GM18502 (cell line): ENCODE measurements around the gene USP35.

Experiments
- ATAC-seq: cut with Tn5 transposase; IDR thresholded peaks from one replicate; pipeline ENCODE4 v1.9.1; 2021; ENCODE audit warnings: mild to moderate bottlenecking; ENCODE audit not compliant: unreplicated experiment, poor library complexity

Gene USP35

GRCh38 chr11:78195917-78196560, 7.3 kb downstream of the USP35 start:
- no peak for ATAC-seq

DNA sequence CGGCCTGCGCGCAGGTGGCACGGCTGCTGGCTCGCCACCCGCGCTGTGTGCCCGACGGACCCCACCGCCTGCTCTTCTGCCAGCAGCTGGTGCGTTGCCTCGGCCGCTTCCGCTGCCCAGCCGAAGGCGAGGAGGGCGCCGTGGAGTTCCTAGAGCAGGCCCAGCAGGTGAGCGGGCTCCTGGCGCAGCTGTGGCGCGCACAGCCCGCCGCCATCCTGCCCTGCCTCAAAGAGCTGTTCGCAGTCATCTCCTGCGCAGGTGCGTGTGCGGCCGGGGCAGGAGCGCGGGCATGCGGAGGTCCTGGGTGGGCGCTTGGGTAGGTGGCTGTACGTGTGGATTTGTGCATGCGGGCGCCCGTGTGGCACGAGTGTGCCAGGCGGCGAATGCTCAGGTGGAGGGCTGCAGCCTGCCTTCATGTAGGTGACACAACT, 8.0 kb downstream of the USP35 start:
- no peak for ATAC-seq

GRCh38 chr11:78197816-78198215, 9.1 kb downstream of the USP35 start:
- ATAC-seq: no peak

- ATAC-seq: no peak
Measured at GRCh38 chr11:78199015-78199652, 10.4 kb downstream of the USP35 start.

- ATAC-seq: no peak
Measured at GRCh38 chr11:78199653-78200015, 10.9 kb downstream of the USP35 start.

DNA sequence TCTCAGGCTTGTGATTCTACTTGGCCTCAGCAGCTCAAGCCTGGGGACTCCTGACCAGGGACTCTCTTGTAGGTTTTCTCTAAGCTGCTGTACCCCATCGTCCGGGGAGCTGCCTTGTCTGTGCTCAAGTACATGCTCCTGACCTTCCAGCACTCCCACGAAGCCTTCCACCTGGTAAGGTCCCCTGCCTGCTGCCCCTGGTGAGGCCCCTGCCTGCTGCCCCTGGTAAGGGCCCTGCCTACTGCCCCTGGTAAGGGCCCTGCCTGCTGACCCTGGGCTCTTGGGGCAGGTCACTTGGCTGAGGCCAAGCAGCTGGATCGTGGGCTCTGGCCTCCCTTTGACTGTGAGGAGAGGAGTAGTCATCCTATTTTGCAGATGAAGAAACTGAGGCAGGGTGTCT, 11.3 kb downstream of the USP35 start:
- no peak for ATAC-seq

- no peak for ATAC-seq
Measured at GRCh38 chr11:78200553-78200952, 11.8 kb downstream of the USP35 start.

- ATAC-seq: no peak
Measured at GRCh38 chr11:78201096-78201818, 12.5 kb downstream of the USP35 start.

DNA sequence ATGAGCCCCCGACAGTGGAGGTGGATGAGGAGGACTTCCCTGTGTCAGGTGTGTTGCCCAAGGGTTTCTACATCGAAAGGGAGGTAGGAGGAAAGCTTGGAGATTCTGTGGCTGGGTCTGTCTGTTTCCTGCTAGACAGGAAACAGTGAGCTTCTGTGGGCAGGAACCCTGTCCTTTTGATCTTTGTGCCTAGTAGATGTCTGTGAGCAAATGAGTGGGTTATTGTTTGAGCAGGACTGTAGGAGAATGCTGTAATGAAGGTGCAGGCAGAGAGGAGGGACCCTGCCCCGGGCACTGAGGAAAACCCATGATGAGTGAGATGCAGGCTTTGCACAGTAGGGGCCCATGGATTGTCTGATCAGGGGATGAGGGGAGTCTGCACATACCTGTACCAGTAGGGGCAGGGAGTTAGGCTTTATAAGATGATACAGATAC, 14.0 kb downstream of the USP35 start:
- ATAC-seq: no peak

- ATAC-seq: no peak
Measured at GRCh38 chr11:78203184-78203583, 14.5 kb downstream of the USP35 start.

- ATAC-seq: no peak
Measured at GRCh38 chr11:78205256-78205655, 16.5 kb downstream of the USP35 start.

GRCh38 chr11:78205691-78206090, 17.0 kb downstream of the USP35 start:
- no peak for ATAC-seq

GRCh38 chr11:78207532-78208256, 19.0 kb downstream of the USP35 start:
- ATAC-seq: no peak

DNA sequence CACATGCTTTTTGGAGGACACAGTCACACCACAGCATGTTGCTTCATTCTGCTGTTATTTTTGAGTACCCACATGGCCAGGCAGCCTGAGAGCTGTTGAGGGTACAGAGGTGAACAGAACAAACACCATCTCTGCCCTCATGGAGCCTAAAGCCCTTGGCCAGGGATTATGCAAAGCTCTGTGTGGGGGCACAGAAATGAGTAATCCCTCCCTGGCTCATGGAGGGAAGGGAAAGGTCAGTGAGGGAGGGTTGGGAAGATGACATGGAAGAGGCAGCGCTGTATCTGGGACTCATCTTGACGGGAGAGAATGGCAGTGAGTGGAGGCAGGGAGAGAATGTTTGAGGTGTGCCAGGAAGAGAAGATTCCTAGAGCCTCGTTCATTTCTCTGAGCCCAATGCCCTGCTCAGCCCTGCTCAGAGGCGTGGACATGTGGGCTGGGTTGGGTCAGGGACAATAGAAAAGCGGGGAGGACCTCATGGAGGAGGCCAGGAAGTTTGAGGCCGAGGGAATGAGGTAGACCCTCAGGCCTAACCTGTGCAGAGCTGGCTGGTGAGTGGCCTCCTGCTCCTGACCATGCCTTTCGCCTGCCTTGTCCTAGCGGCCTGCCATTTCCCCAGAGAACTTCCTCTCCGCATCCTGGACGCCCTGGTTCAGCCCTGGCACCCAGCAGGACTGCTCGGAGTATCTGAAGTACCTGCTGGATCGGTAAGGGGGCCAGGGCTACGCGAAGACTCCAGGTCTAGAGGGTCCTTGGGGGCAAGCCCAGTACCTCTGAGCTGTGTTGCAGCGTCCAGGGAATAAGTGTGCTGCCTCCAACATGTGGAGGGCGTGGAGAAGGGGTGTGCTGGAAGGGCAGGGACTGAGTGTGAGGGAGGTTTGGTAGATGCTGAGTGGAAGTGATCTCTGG, 19.8 kb downstream of the USP35 start:
- no peak for ATAC-seq

GRCh38 chr11:78209478-78209877, 20.8 kb downstream of the USP35 start:
- no peak for ATAC-seq

GRCh38 chr11:78210000-78210608, 21.4 kb downstream of the USP35 start:
- ATAC-seq: no peak

GRCh38 chr11:78211565-78211964, 22.8 kb downstream of the USP35 start:
- no peak for ATAC-seq

DNA sequence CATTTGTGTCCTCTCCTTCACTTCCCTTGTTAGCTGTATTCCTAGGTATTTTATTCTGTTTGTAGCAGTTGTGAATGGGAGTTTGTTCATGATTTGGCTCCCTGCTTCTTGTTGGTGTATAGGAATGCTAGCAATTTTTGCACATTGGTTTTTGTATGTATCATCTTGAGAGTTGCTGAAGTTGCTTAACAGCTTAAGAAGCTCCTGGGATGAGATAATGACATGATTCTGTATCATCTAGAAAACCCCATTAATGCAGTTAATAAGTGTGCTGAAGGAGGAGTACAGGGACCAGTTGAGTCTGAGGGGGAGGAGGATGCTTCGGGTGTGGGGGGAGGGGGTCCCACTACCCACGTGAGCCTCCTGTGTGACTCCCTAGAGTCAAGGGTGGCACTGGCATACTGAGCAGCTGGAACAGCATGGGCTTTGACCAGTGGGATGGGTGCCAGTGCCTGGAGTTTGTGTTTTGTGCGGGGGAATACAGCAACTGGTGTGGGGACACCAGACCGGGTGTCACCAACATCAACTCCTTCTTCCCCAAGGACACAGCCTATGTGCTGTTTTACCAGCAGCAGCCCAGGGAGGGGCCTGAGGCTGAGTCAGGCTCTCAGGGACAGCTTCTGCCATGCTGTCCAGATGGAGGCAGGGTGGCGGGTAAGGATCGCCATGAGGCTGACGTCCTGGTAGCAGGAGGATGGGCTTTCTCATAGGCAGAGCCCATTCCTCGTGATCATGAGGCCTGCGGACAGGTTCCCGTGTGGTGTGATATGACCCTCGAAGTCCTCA, 24.1 kb downstream of the USP35 start:
- ATAC-seq: no peak
